SU-DHL-6 (cell line): Measurements from ENCODE around the gene INMT.

Experiments used
- EZH2phosphoT487 ChIP-seq: fragments of 200-600 bp; sonication (generic), shearing (Covaris generic); conservative IDR thresholded peaks from 2 replicates; pipeline ENCODE4 v1.6.1; 2018; ENCODE audit warnings: mild to moderate bottlenecking, antibody characterized with exemption, low read length, moderate library complexity, mixed read lengths
- TF ChIP-seq, protein P1 (sequence below): fragments of 200-600 bp; sonication (generic); IDR thresholded peaks from one replicate; pipeline ENCODE4 v1.5.1; 2017; ENCODE audit warnings: antibody characterized with exemption, mild to moderate bottlenecking, low read length, moderate library complexity; ENCODE audit not compliant: insufficient read depth, poor library complexity, severe bottlenecking

- TF ChIP-seq, protein P1, sequence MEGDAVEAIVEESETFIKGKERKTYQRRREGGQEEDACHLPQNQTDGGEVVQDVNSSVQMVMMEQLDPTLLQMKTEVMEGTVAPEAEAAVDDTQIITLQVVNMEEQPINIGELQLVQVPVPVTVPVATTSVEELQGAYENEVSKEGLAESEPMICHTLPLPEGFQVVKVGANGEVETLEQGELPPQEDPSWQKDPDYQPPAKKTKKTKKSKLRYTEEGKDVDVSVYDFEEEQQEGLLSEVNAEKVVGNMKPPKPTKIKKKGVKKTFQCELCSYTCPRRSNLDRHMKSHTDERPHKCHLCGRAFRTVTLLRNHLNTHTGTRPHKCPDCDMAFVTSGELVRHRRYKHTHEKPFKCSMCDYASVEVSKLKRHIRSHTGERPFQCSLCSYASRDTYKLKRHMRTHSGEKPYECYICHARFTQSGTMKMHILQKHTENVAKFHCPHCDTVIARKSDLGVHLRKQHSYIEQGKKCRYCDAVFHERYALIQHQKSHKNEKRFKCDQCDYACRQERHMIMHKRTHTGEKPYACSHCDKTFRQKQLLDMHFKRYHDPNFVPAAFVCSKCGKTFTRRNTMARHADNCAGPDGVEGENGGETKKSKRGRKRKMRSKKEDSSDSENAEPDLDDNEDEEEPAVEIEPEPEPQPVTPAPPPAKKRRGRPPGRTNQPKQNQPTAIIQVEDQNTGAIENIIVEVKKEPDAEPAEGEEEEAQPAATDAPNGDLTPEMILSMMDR = no peak
- TF ChIP-seq EZH2phosphoT487 = no peak
Measured at GRCh38 chr7:30752979-30753378, 1.0 kb downstream of the INMT start.
